HEK293 (cell line): ENCODE measurements around the gene TET2.

Experiments used
- MEIS1 ChIP-seq: sonication (generic); formaldehyde crosslinking; IDR thresholded peaks from 2 replicates; pipeline ENCODE4 v1.8.1; 2022; ENCODE audit warnings: missing genetic modification reagents, mild to moderate bottlenecking, borderline replicate concordance
- PBX3 ChIP-seq: sonication (generic); formaldehyde crosslinking; IDR thresholded peaks from 2 replicates; pipeline ENCODE4 v1.8.1; 2022; ENCODE audit warnings: mild to moderate bottlenecking, moderate library complexity, missing genetic modification reagents
- YY1 ChIP-seq: fragments of 450-650 bp; formaldehyde crosslinking; IDR thresholded peaks from 2 replicates; pipeline ENCODE4 v1.5.1; 2018; ENCODE audit warnings: missing biosample characterization, missing genetic modification characterization
- ZNF132 ChIP-seq: fragments of 450-650 bp; formaldehyde crosslinking; IDR thresholded peaks from 2 replicates; pipeline ENCODE4 v1.5.1; 2017; ENCODE audit warnings: missing biosample characterization, missing genetic modification characterization, borderline replicate concordance
- ZNF157 ChIP-seq: fragments of 450-650 bp; formaldehyde crosslinking; IDR thresholded peaks from 2 replicates; pipeline ENCODE4 v1.5.1; 2016; ENCODE audit warnings: missing biosample characterization, missing genetic modification characterization
- ZNF23 ChIP-seq: fragments of 450-650 bp; formaldehyde crosslinking; IDR thresholded peaks from 2 replicates; pipeline ENCODE4 v1.5.1; 2016; ENCODE audit warnings: missing biosample characterization, missing genetic modification characterization, borderline replicate concordance
- ZNF274 ChIP-seq, 2 experiments: fragments of 200-500 bp in 1 of 2; fragments of 450-650 bp in 1 of 2; sonication (Bioruptor generic) in 1 of 2; formaldehyde crosslinking in 1 of 2; IDR thresholded peaks; 2 replicates each; pipeline versions ENCODE4 v1.5.1 to v1.6.1; 2014 to 2016; ENCODE audit warnings: borderline replicate concordance in 1 of 2, inconsistent platforms in 1 of 2, low read length in 1 of 2, missing biosample characterization in 1 of 2, missing genetic modification characterization in 1 of 2
- ZNF341 ChIP-seq: fragments of 450-650 bp; formaldehyde crosslinking; IDR thresholded peaks from 2 replicates; pipeline ENCODE4; 2016; ENCODE audit warnings: low read depth, missing biosample characterization, missing genetic modification characterization
- ZNF624 ChIP-seq: fragments of 450-650 bp; formaldehyde crosslinking; IDR thresholded peaks from 2 replicates; pipeline ENCODE4 v1.5.1; 2017; ENCODE audit warnings: missing biosample characterization, missing genetic modification characterization
- ZNF704 ChIP-seq: fragments of 450-650 bp; formaldehyde crosslinking; IDR thresholded peaks from 2 replicates; pipeline ENCODE4 v1.5.1; 2016; ENCODE audit warnings: missing biosample characterization, missing genetic modification characterization
- TF ChIP-seq, protein P1 (sequence below): fragments of 450-650 bp; formaldehyde crosslinking; IDR thresholded peaks from 2 replicates; pipeline ENCODE4 v1.5.1; 2016; ENCODE audit warnings: missing biosample characterization, missing genetic modification characterization
- TF ChIP-seq, protein P2 (sequence below): fragments of 450-650 bp; formaldehyde crosslinking; IDR thresholded peaks from 2 replicates; pipeline ENCODE4 v1.5.1; 2016; ENCODE audit warnings: missing biosample characterization, missing genetic modification characterization

- TF ChIP-seq PBX3 (CRISPR knock-in tag) (no peak), ZNF274 (IDR thresholded peaks at IDR 0.05; ENCODE audit: low read length) (no peak), ZNF274 (tag by site-specific recombination; IDR thresholded peaks at IDR 0.05; ENCODE audit: borderline replicate concordance) (no peak), ZNF23 (tag by site-specific recombination) (no peak), YY1 (tag by site-specific recombination) (no peak), ZNF624 (no peak), ZNF157 (tag by site-specific recombination) (no peak), ZNF704 (tag by site-specific recombination) (no peak), MEIS1 (CRISPR knock-in tag) (no peak), ZNF132 (no peak), ZNF341 (tag by site-specific recombination) (no peak)
- TF ChIP-seq, protein P1, sequence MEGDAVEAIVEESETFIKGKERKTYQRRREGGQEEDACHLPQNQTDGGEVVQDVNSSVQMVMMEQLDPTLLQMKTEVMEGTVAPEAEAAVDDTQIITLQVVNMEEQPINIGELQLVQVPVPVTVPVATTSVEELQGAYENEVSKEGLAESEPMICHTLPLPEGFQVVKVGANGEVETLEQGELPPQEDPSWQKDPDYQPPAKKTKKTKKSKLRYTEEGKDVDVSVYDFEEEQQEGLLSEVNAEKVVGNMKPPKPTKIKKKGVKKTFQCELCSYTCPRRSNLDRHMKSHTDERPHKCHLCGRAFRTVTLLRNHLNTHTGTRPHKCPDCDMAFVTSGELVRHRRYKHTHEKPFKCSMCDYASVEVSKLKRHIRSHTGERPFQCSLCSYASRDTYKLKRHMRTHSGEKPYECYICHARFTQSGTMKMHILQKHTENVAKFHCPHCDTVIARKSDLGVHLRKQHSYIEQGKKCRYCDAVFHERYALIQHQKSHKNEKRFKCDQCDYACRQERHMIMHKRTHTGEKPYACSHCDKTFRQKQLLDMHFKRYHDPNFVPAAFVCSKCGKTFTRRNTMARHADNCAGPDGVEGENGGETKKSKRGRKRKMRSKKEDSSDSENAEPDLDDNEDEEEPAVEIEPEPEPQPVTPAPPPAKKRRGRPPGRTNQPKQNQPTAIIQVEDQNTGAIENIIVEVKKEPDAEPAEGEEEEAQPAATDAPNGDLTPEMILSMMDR (tag by site-specific recombination): no peak
- TF ChIP-seq, protein P2, sequence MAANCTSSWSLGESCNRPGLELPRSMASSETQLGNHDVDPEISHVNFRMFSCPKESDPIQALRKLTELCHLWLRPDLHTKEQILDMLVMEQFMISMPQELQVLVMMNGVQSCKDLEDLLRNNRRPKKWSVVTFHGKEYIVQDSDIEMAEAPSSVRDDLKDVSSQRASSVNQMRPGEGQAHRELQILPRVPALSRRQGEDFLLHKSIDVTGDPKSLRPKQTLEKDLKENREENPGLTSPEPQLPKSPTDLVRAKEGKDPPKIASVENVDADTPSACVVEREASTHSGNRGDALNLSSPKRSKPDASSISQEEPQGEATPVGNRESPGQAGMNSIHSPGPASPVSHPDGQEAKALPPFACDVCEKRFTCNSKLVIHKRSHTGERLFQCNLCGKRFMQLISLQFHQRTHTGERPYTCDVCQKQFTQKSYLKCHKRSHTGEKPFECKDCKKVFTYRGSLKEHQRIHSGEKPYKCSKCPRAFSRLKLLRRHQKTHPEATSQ (tag by site-specific recombination): no peak
Observed at GRCh38 chr4:105153749-105154148, 7.1 kb downstream of the TET2 start.
